Thyroid gland (tissue), 4 donors: ENCODE results near the gene ERICH6B. TPM values are rescaled to one million over a fixed set of nuclear protein-coding genes. Genes with fewer than 3 reads are reported as not detected.
"Not testable (repeated sequence)": the region's sequence is repeated elsewhere in the genome, so short reads cannot be mapped to it uniquely, and the experiment has no call there.

ENCODE experiments used
- DNase-seq, 2 donors: peaks; one replicate each; pipeline ENCODE4 v3.0.0-alpha.2; 2019
- H3K27ac ChIP-seq, 3 donors: fragments of 200-600 bp; sonication (generic); 1 replicate in 2 of 3; 2 replicates in 1 of 3; pipeline ENCODE4 v1.5.1; 2016 to 2019; ENCODE audit warnings: mild to moderate bottlenecking in 1 of 3, moderate library complexity in 1 of 3
- H3K27me3 ChIP-seq: fragments of 200-600 bp; sonication (generic); one replicate; pipeline ENCODE4 v1.5.1; 2019
- H3K36me3 ChIP-seq, 2 donors: fragments of 200-600 bp; sonication (generic); one replicate each; pipeline ENCODE4 v1.5.1; 2016 to 2019
- H3K4me1 ChIP-seq, 2 donors: fragments of 200-600 bp; sonication (generic); one replicate each; pipeline ENCODE4 v1.5.1; 2017 to 2019
- H3K4me3 ChIP-seq, 3 donors: fragments of 200-600 bp; sonication (generic); replicated peaks in 1 of 3; 1 replicate in 2 of 3; 2 replicates in 1 of 3; pipeline ENCODE4 v1.5.1; 2016; ENCODE audit warnings: mild to moderate bottlenecking in 1 of 3
- H3K9me3 ChIP-seq: fragments of 200-600 bp; sonication (generic); one replicate; pipeline ENCODE4 v1.5.1; 2017
- POLR2A ChIP-seq, 2 donors: fragments of 450-650 bp; IDR thresholded peaks; one replicate each; pipeline ENCODE4 v1.6.1; 2017; ENCODE audit warnings: antibody characterized with exemption in 2 of 2, mild to moderate bottlenecking in 2 of 2, moderate library complexity in 1 of 2
- WGBS, 2 donors: methylation state at CpG; one replicate each; pipeline ENCODE4 v1.1.5; 2017; 5-methylcytosine and 5-hydroxymethylcytosine counted together
- intact Hi-C: fragments of 100-400 bp; cut with DNase I; formaldehyde crosslinking; loops from one replicate; pipeline ENCODE4 v1.15.1; 2023
- total RNA-seq, 4 donors: library from RNA; depleted of rRNA; stranded (reverse); fragments of >200 nt; gene quantifications; one replicate each; pipeline ENCODE4 v1.2.3, GENCODE V29; 2016
- TF ChIP-seq, protein P1 (sequence below), 6 experiments: fragments of 200-600 bp in 3 of 6; fragments of 450-650 bp in 3 of 6; sonication (generic) in 3 of 6; IDR thresholded peaks; one replicate each; pipeline ENCODE4 v1.5.1; 2016 to 2019; ENCODE audit warnings: antibody characterized with exemption in 6 of 6, mild to moderate bottlenecking in 2 of 6, inconsistent platforms in 1 of 6, moderate library complexity in 1 of 6

The ERICH6B gene
- total RNA-seq, result not detected

DNA sequence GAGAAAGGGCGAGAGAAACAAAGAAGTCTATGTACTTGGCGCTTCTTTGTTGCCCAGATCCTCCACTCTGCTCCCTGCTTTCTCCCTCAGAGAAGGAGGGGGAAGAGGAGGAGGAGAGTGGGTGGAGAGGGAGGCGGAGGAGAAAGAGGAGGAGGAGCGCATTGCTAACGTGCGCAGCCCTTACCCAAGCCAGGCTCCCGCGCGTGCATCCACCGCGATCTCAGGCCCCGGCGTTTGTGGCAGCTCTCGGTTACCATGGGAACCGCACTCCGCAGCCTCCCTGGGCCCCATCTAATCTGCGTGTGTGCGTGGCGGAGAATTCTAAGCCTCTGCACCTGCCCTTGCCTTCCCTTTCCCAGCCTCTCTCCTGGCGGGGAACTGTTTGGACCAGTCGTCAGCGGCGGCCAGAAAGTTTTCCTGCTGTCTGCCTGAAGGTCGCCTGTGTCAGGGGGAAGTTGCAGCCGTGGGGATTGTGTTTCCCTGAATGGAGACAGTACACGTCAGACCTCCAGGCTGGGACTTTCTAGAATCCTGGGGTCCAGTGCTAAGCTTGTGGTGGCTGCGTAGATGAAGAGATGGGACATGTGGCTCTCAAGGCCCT lies at the start of gene ERICH6B:
ERICH6B (minus strand) TSS at position 239 of the 601 bp plus-strand sequence. CDS start 18,734 bp downstream, outside the sequence.
- peak; percentile 5 to 23 for DNase-seq
- intact Hi-C loops, result no loop called here

GRCh38 chr13:45662903-45663302 lies 47.4 kb upstream of the ERICH6B start:
- H3K4me1 ChIP-seq, H3K36me3 ChIP-seq, H3K9me3 ChIP-seq, H3K4me3 ChIP-seq, H3K27ac ChIP-seq, DNase-seq, intact Hi-C loops, H3K27me3 ChIP-seq: not testable (repeated sequence)
- WGBS, 2 donors, result 100% methylated on average over 1 of the region's 1 CpG

More for the DNA sequence above, at the start of gene ERICH6B:
- Histone ChIP-seq H3K4me3 (no peak within 1 kb of the TSS), H3K27me3 (no peaks in the 10 kb centered on the region), H3K9me3 (no peaks in the 10 kb centered on the region), H3K4me1 (no peaks in the 10 kb centered on the region), H3K27ac (no peak within 1 kb of the TSS), H3K36me3 (no peaks in the 10 kb centered on the region)
- WGBS, 2 donors, result 5 to 8% methylated on average over 27 of the region's 27 CpGs
- TF ChIP-seq POLR2A (IDR thresholded peaks at IDR 0.05), result no peak
- TF ChIP-seq, protein P1, sequence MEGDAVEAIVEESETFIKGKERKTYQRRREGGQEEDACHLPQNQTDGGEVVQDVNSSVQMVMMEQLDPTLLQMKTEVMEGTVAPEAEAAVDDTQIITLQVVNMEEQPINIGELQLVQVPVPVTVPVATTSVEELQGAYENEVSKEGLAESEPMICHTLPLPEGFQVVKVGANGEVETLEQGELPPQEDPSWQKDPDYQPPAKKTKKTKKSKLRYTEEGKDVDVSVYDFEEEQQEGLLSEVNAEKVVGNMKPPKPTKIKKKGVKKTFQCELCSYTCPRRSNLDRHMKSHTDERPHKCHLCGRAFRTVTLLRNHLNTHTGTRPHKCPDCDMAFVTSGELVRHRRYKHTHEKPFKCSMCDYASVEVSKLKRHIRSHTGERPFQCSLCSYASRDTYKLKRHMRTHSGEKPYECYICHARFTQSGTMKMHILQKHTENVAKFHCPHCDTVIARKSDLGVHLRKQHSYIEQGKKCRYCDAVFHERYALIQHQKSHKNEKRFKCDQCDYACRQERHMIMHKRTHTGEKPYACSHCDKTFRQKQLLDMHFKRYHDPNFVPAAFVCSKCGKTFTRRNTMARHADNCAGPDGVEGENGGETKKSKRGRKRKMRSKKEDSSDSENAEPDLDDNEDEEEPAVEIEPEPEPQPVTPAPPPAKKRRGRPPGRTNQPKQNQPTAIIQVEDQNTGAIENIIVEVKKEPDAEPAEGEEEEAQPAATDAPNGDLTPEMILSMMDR (IDR thresholded peaks at IDR 0.05), result no peak

DNA sequence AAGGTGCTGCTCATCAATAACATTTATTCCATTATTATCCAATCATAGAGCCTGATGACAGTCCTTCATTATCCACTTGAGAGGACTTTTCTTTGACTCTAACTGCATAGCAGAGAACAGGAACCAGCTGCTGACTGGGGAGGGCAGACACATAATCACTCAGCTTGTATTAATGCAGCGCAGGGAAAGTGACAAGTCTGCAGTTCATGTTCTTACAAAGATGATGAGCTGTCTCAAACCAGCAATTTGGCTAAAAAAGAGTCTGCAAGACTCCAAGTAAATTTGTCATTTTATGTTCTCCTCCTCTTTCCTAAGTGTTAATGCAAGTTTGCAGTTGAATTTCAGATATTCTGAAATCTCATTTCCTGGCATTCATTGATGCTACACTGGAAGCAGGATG lies 46.6 kb upstream of the ERICH6B start:
- H3K27ac ChIP-seq, result no peak overlapping the region
- intact Hi-C loops, result no loop called here

GRCh38 chr13:45660458-45660857 lies 44.9 kb upstream of the ERICH6B start:
- intact Hi-C loops, H3K36me3 ChIP-seq, DNase-seq, H3K27ac ChIP-seq, H3K9me3 ChIP-seq, H3K4me1 ChIP-seq, H3K27me3 ChIP-seq, H3K4me3 ChIP-seq: not testable (repeated sequence)
- WGBS, 2 donors, result 42 to 71% methylated on average over 1 of the region's 1 CpG

More for the DNA sequence above, 46.6 kb upstream of the ERICH6B start:
- DNase-seq, result no peak
- TF ChIP-seq, protein P1 (IDR thresholded peaks at IDR 0.05), result no peak
- no peak for TF ChIP-seq POLR2A (IDR thresholded peaks at IDR 0.05)
- Histone ChIP-seq H3K36me3 (no peaks in the 10 kb centered on the region), H3K27me3 (no peaks in the 10 kb centered on the region), H3K4me3 (no peak overlapping the region), H3K9me3 (no peaks in the 10 kb centered on the region), H3K4me1 (no peaks in the 10 kb centered on the region)
- WGBS, 2 donors, result 72 to 82% methylated on average over 1 of the region's 1 CpG

DNA sequence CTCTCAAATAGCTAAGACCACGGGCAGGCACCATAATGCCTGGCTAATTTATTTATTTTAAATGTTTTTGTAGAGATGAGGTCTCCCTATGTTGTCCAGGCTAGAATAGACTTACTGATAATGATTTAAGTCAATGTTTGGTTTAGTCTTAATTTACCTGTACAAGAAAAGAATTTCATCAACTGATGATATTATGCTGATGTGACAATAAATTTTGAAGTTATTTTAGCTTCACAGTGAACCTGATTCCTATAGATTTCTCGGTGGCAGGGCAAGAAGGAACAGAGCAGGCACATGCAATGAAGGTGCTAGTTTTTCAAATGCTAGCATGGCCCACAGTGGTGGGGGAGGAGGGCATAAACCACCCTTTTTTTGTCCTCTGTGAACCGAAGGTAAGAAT lies 44.0 kb upstream of the ERICH6B start:
- intact Hi-C loops, result no loop called here
- TF ChIP-seq POLR2A (IDR thresholded peaks at IDR 0.05), result no peak
- TF ChIP-seq, protein P1 (IDR thresholded peaks at IDR 0.05), result no peak
- H3K27ac ChIP-seq, result no peak overlapping the region

GRCh38 chr13:45658586-45659235 lies 43.2 kb upstream of the ERICH6B start:
- intact Hi-C loops, result no loop called here
- no peak for DNase-seq
- H3K4me1 ChIP-seq, result no peaks in the 10 kb centered on the region
- no peaks in the 10 kb centered on the region for H3K9me3 ChIP-seq
- H3K27ac ChIP-seq, result no peak overlapping the region
- no peak overlapping the region for H3K4me3 ChIP-seq
- no peaks in the 10 kb centered on the region for H3K36me3 ChIP-seq
- no peak for TF ChIP-seq POLR2A (IDR thresholded peaks at IDR 0.05)
- TF ChIP-seq, protein P1 (IDR thresholded peaks at IDR 0.05), result no peak
- 75 to 79% methylated on average over 5 of the region's 5 CpGs for WGBS, 2 donors
- no peaks in the 10 kb centered on the region for H3K27me3 ChIP-seq

More for the DNA sequence above, 44.0 kb upstream of the ERICH6B start:
- Histone ChIP-seq H3K36me3 (no peaks in the 10 kb centered on the region), H3K4me3 (no peak overlapping the region), H3K27me3 (no peaks in the 10 kb centered on the region), H3K9me3 (no peaks in the 10 kb centered on the region), H3K4me1 (no peaks in the 10 kb centered on the region)
- 78 to 82% methylated on average over 3 of the region's 3 CpGs for WGBS, 2 donors
- no peak for DNase-seq
